HG03064 (cell line): ENCODE measurements around the gene CAPN1.
"Not testable (repeated sequence)": the region's sequence is repeated elsewhere in the genome, so short reads cannot be mapped to it uniquely, and the experiment has no call there.

Source experiments
- ATAC-seq: cut with Tn5 transposase; IDR thresholded peaks from one replicate; pipeline ENCODE4 v1.9.1; 2021; ENCODE audit warnings: low read depth; ENCODE audit not compliant: unreplicated experiment

The CAPN1 gene

DNA sequence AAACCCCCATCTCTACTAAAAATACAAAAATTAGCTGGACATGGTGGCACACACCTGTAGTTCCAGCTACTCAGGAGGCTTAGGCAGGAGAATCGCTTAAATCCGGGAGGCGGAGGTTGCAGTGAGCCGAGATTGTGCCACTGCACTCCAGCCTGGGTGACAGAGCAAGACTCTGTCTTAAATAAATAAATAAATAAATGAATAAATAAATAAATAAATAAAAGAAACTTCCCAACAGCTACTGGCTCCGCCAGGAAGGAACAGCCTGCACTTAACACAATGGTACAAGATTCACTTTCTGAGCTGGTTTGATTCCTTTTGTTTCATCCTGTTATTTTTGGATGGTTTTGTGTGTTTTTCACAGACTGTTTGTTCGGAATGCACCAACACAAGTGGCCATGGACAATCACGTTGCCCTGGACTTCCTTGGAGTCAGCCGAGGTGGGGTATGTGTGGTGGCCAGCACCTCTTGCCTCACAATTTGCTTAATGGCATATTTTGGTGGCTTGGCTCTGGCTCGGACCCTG, 66.5 kb downstream of the CAPN1 start:
- not testable (repeated sequence) for ATAC-seq

GRCh38 chr11:65251476-65251875, 69.7 kb downstream of the CAPN1 start:
- no peak for ATAC-seq

DNA sequence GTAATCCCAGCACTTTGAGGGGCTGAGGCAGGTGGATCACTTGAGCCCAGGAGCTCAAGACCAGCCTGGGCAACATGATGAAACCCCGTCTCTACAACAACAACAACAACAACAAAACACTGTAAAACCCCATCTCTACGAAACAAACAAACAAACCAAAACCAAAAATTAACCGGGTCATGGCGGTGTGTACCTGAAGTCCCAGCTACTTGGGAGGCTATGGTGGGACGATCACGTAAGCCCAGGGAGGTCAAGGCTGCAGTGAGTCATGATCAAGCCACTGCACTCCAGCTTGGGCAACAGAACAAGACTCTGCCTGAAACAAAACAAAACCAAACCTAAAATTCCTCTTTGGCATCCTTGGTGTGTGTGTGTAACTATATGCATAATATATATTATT, 73.0 kb downstream of the CAPN1 start:
- no peak for ATAC-seq

- ATAC-seq: no peak
Measured at GRCh38 chr11:65258988-65259387, 77.3 kb downstream of the CAPN1 start.

GRCh38 chr11:65260302-65260701, 78.6 kb downstream of the CAPN1 start:
- no peak for ATAC-seq

DNA sequence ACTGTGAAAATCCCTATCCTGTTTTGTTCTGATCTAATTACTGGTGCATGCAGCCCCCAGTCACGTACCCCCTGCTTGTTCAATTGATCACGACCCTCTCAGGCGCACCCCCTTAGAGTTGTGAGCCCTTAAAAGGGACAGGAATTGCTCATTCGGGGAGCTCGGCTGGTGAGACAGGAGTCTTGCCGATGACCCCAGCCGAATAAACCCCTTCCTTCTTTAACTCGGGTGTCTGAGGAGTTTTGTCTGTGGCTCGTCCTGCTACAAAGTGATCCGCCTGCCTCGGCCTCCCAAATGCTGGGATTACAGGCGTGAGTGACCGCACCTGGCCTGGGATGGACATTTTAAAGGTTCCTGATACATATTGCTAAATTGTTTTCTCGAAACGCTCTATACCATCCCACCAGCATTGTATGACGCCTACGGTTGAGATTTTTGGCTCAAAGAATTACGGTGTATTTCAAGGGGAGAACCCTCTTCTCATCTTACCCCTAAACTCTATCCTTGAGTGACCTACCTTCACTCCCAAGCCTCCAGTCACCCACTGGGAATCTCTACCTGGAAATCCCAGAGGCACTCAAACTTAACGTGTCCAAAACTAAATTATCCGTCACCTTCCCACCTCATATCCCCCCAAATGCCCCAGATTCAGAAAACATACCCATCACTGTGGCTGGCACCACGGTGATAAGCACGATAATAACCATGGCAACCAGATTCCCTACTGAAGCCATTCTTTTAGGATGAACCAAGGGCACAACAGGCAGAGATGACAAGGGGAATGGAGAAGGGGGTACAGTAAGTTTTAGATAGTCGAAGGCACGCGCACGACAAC, 79.2 kb downstream of the CAPN1 start:
- peak; percentile 11 for ATAC-seq
